Right lung (tissue), 5 donors: ENCODE measurements around the gene CDC25C. TPM values are rescaled to one million over a fixed set of nuclear protein-coding genes. Genes with fewer than 3 reads are reported as not detected.

Experiments
- polyA plus RNA-seq, 5 donors: library from polyadenylated mRNA; unstranded; fragments of 120-200 nt; gene quantifications; one replicate each; pipeline versions ENCODE4 v1.2.1 to v1.2.3, GENCODE V29; 2013; ENCODE audit warnings: inconsistent platforms in 1 of 5, low replicate concordance in 1 of 5; ENCODE audit not compliant: insufficient read length in 5 of 5, insufficient read depth in 1 of 5

Gene CDC25C
- polyA plus RNA-seq, 5 donors = 5.7 to 16.4 (median 10.2) TPM

Other genes starting within 250 kb of the CDC25C start
- not detected for gene WNT8A, start 247.8 kb downstream of the CDC25C start, polyA plus RNA-seq
- gene NME5, start 192.4 kb downstream of the CDC25C start, polyA plus RNA-seq = 10 to 100 TPM; 10.2 to 12.1 (median 10.7) TPM
- 100 to 1,000 TPM; 107 to 197 (median 186) TPM for gene BRD8, start 153.2 kb downstream of the CDC25C start, polyA plus RNA-seq
- 10 to 100 TPM; 32.3 to 94.5 (median 49.2) TPM for gene KIF20A, start 152.7 kb downstream of the CDC25C start, polyA plus RNA-seq
- 10 to 100 TPM; 46.2 to 67.0 (median 59.3) TPM for gene CDC23, start 118.5 kb downstream of the CDC25C start, polyA plus RNA-seq
- 1 to 10 TPM; 2.7 to 5.5 (median 3.2) TPM for gene GFRA3, start 57.2 kb downstream of the CDC25C start, polyA plus RNA-seq
- gene FAM53C, start 6.5 kb upstream of the CDC25C start, polyA plus RNA-seq = 10 to 100 TPM; 37.8 to 46.9 (median 40.3) TPM
- 10 to 100 TPM; 58.7 to 86.0 (median 76.6) TPM for gene KDM3B, start 20.9 kb upstream of the CDC25C start, polyA plus RNA-seq
- 1 to 10 TPM; 1.5 to 2.4 (median 1.9) TPM for gene REEP2, start 107.3 kb upstream of the CDC25C start, polyA plus RNA-seq
- gene EGR1, start 133.7 kb upstream of the CDC25C start, polyA plus RNA-seq = 100 to 1,000 TPM in 4 of 5 donors, 10 to 100 TPM in 1; 44.6 to 383 (median 307) TPM
- gene ETF1, start 211.4 kb upstream of the CDC25C start, polyA plus RNA-seq = 10 to 100 TPM; 62.5 to 84.3 (median 72.0) TPM
- 100 to 1,000 TPM; 182 to 221 (median 212) TPM for gene HSPA9, start 243.6 kb upstream of the CDC25C start, polyA plus RNA-seq